GM23338 (cell line): ENCODE measurements around the gene INPP4B. TPM values are rescaled to one million over a fixed set of nuclear protein-coding genes. Genes with fewer than 3 reads are reported as not detected.

ENCODE experiments used
- ATAC-seq: fragments of 200-7000 bp; cut with Tn5 transposase; 3 replicates; pipeline ENCODE4 v1.9.1; 2020
- DNase-seq: peaks from one replicate; pipeline ENCODE4 v3.0.0-alpha.2; 2015; ENCODE audit warnings: low spot score
- H2AFZ ChIP-seq: fragments of 200-600 bp; sonication (generic); 2 replicates; pipeline ENCODE4 v1.8.0; 2016; ENCODE audit warnings: antibody characterized with exemption, mild to moderate bottlenecking, moderate library complexity
- H3F3A ChIP-seq: fragments of 200-600 bp; sonication (generic); replicated peaks from 2 replicates; pipeline ENCODE4 v1.8.0; 2017; ENCODE audit warnings: antibody characterized with exemption, mixed run types, low read depth
- H3K27ac ChIP-seq: fragments of 200-600 bp; sonication (generic); 2 replicates; pipeline ENCODE4 v1.6.1; 2016; ENCODE audit warnings: low read depth
- H3K27me3 ChIP-seq: fragments of 200-600 bp; sonication (generic); 2 replicates; pipeline ENCODE4 v1.8.0; 2016; ENCODE audit warnings: mild to moderate bottlenecking, mixed run types, moderate library complexity; ENCODE audit not compliant: insufficient read depth
- H3K36me3 ChIP-seq: fragments of 200-600 bp; sonication (generic); 2 replicates; pipeline ENCODE4 v1.8.0; 2016; ENCODE audit warnings: mild to moderate bottlenecking; ENCODE audit not compliant: insufficient read depth
- H3K4me1 ChIP-seq: fragments of 200-600 bp; sonication (generic); 2 replicates; pipeline ENCODE4 v1.8.0; 2016; ENCODE audit warnings: mild to moderate bottlenecking, moderate library complexity; ENCODE audit not compliant: insufficient read depth
- H3K4me2 ChIP-seq: fragments of 200-600 bp; sonication (generic); 2 replicates; pipeline ENCODE4 v1.7.1; 2017; ENCODE audit warnings: mixed run types
- H3K4me3 ChIP-seq: fragments of 200-600 bp; sonication (generic); 2 replicates; pipeline ENCODE4 v1.6.1; 2016; ENCODE audit warnings: mixed run types
- H3K79me2 ChIP-seq: fragments of 200-600 bp; sonication (generic); replicated peaks from 2 replicates; pipeline ENCODE4 v1.8.0; 2017; ENCODE audit warnings: mild to moderate bottlenecking; ENCODE audit not compliant: insufficient read depth
- H3K9me2 ChIP-seq: fragments of 200-600 bp; sonication (generic); 2 replicates; pipeline ENCODE4 v1.8.0; 2017; ENCODE audit not compliant: insufficient read depth
- H4K20me1 ChIP-seq: fragments of 200-600 bp; sonication (generic); replicated peaks from 2 replicates; pipeline ENCODE4 v1.8.0; 2017; ENCODE audit warnings: mild to moderate bottlenecking; ENCODE audit not compliant: insufficient read depth
- H3K27ac Mint-ChIP-seq: 2 replicates; pipeline ENCODE4 v1.8.0; 2020; ENCODE audit warnings: inconsistent platforms, mild to moderate bottlenecking, moderate library complexity, mixed read lengths
- H3K27me3 Mint-ChIP-seq: 3 replicates; pipeline ENCODE4 v1.8.0; 2022; ENCODE audit warnings: low read depth, mild to moderate bottlenecking, moderate library complexity, mixed read lengths, inconsistent platforms; ENCODE audit not compliant: insufficient read depth, poor library complexity
- H3K36me3 Mint-ChIP-seq: 3 replicates; pipeline ENCODE4 v1.8.0; 2021; ENCODE audit warnings: low read depth, mild to moderate bottlenecking, inconsistent platforms, moderate library complexity, mixed read lengths
- H3K4me1 Mint-ChIP-seq: 3 replicates; pipeline ENCODE4 v1.8.0; 2020; ENCODE audit warnings: mild to moderate bottlenecking, inconsistent platforms, mixed read lengths
- H3K4me3 Mint-ChIP-seq: 3 replicates; pipeline ENCODE4 v1.8.0; 2021; ENCODE audit warnings: moderate library complexity, mild to moderate bottlenecking, inconsistent platforms, mixed read lengths
- H3K9me3 Mint-ChIP-seq: 3 replicates; pipeline ENCODE4 v1.8.0; 2020; ENCODE audit warnings: moderate library complexity, mild to moderate bottlenecking, inconsistent platforms, mixed read lengths
- CREB1 ChIP-seq: fragments of 250-450 bp; sonication (Bioruptor Pico); IDR thresholded peaks from 2 replicates; pipeline ENCODE4 v1.5.0; 2020; ENCODE audit warnings: low read depth, mild to moderate bottlenecking, moderate library complexity
- CTCF ChIP-seq, 2 experiments: fragments of 200-600 bp in 1 of 2; sonication (generic) in 1 of 2; conservative IDR thresholded peaks; 2 replicates each; pipeline versions ENCODE4 v1.5.1 to v1.6.1; 2016 to 2017; ENCODE audit warnings: antibody characterized with exemption in 2 of 2, low read depth in 2 of 2, mild to moderate bottlenecking in 2 of 2, moderate library complexity in 1 of 2
- ETS1 ChIP-seq: IDR thresholded peaks from 2 replicates; pipeline ENCODE4 v1.6.1; 2016; ENCODE audit warnings: antibody characterized with exemption
- EZH2 ChIP-seq: fragments of 200-600 bp; sonication (generic); IDR thresholded peaks from one replicate; pipeline ENCODE4 v1.8.0; 2017; ENCODE audit warnings: antibody characterized with exemption, mild to moderate bottlenecking, low read depth; ENCODE audit not compliant: unreplicated experiment
- EZH2phosphoT487 ChIP-seq: fragments of 200-600 bp; sonication (generic); IDR thresholded peaks from one replicate; pipeline ENCODE4 v1.8.1; 2018; ENCODE audit warnings: antibody characterized with exemption; ENCODE audit not compliant: unreplicated experiment
- JUNB ChIP-seq: IDR thresholded peaks from one replicate; pipeline ENCODE4 v1.6.1; 2016; ENCODE audit warnings: antibody characterized with exemption; ENCODE audit not compliant: unreplicated experiment
- NANOG ChIP-seq: IDR thresholded peaks from 2 replicates; pipeline ENCODE4 v1.6.1; 2016; ENCODE audit warnings: antibody characterized with exemption, borderline replicate concordance
- POLR2AphosphoS5 ChIP-seq: IDR thresholded peaks from 2 replicates; pipeline ENCODE4 v1.6.1; 2016; ENCODE audit warnings: antibody characterized with exemption, low read depth
- REST ChIP-seq: IDR thresholded peaks from one replicate; pipeline ENCODE4 v1.6.1; 2018; ENCODE audit warnings: antibody characterized with exemption; ENCODE audit not compliant: unreplicated experiment
- STAT1 ChIP-seq: IDR thresholded peaks from one replicate; pipeline ENCODE4 v1.6.1; 2016; ENCODE audit warnings: antibody characterized with exemption; ENCODE audit not compliant: unreplicated experiment
- ZNF114 ChIP-seq: fragments of 250-450 bp; sonication (Bioruptor Pico); IDR thresholded peaks from 2 replicates; pipeline ENCODE4 v1.5.0; 2020; ENCODE audit warnings: mild to moderate bottlenecking, moderate library complexity
- ZNF331 ChIP-seq: fragments of 250-450 bp; sonication (Bioruptor Pico); IDR thresholded peaks from 2 replicates; pipeline ENCODE4 v1.5.0; 2020; ENCODE audit warnings: low read depth, mild to moderate bottlenecking, moderate library complexity
- ZNF462 ChIP-seq: fragments of 250-450 bp; sonication (Bioruptor Pico); IDR thresholded peaks from 2 replicates; pipeline ENCODE4 v1.5.0; 2020; ENCODE audit warnings: mild to moderate bottlenecking, moderate library complexity
- polyA plus RNA-seq: library from polyadenylated mRNA; unstranded; fragments of >200 nt; fragmentation: Nextera tagmentation; extraction: Ambion mirVana; gene quantifications from 2 replicates; pipeline ENCODE4 v1.2.1, GENCODE V29; 2016
- total RNA-seq: library from RNA; depleted of rRNA; stranded (reverse); fragments of >200 nt; shearing (Covaris generic); gene quantifications from 2 replicates; pipeline ENCODE4 v1.2.3, GENCODE V29; 2014

Gene INPP4B
- total and polyA plus RNA-seq, 2 experiments from 2014 or later, result 0.11 to 0.14 TPM

- Histone ChIP-seq H3K4me3 (no peak overlapping the region), H3K79me2 (no peaks in the 10 kb centered on the region), H3K27me3 (no peaks in the 10 kb centered on the region), H3K27ac (no peak overlapping the region), H4K20me1 (no peaks in the 10 kb centered on the region), H3K36me3 (no peaks in the 10 kb centered on the region), H3K9me2 (peaks cover 8% of the 10 kb centered on the region), H3F3A (no peaks in the 10 kb centered on the region), H2AFZ (no peak overlapping the region), H3K4me1 (no peaks in the 10 kb centered on the region), H3K4me2 (no peak overlapping the region)
- H3K27me3 Mint-ChIP-seq, result no peaks in the 10 kb centered on the region
- ATAC-seq, result no peak
- no peaks in the 10 kb centered on the region for H3K9me3 Mint-ChIP-seq
- TF ChIP-seq ZNF462 (CRISPR knock-in tag), result no peak
- TF ChIP-seq JUNB, result no peak
- no peak for TF ChIP-seq NANOG
- TF ChIP-seq POLR2AphosphoS5, result no peak
- TF ChIP-seq CTCF (conservative IDR thresholded peaks at IDR 0.05; ENCODE audit: low read depth in 2 of 2), result no peak
- TF ChIP-seq ZNF331, result no peak
- no peak for TF ChIP-seq EZH2
- no peak for TF ChIP-seq REST
- TF ChIP-seq ZNF114, result no peak
- TF ChIP-seq EZH2phosphoT487, result no peak
- TF ChIP-seq STAT1, result no peak
- no peak for TF ChIP-seq CREB1 (CRISPR knock-in tag)
- no peak for TF ChIP-seq ETS1
- DNase-seq, result no peak
- H3K4me3 Mint-ChIP-seq, result no peak overlapping the region
- no peak overlapping the region for H3K27ac Mint-ChIP-seq
- no peaks in the 10 kb centered on the region for H3K36me3 Mint-ChIP-seq
- H3K4me1 Mint-ChIP-seq, result no peaks in the 10 kb centered on the region
Measured at GRCh38 chr4:142312391-142312790, 533.7 kb downstream of the INPP4B start.
